Neural cell (in vitro differentiated cells): ENCODE results near the gene AGPAT3.

Experiments used
- CTCF ChIP-seq: fragments of 450-650 bp; IDR thresholded peaks from 2 replicates; pipeline ENCODE4 v1.5.1; 2014; ENCODE audit warnings: antibody characterized with exemption, mild to moderate bottlenecking, moderate library complexity; ENCODE audit not compliant: poor library complexity, severe bottlenecking
- EP300 ChIP-seq: fragments of 450-650 bp; conservative IDR thresholded peaks from 2 replicates; pipeline ENCODE4 v1.6.1; 2014; ENCODE audit warnings: antibody characterized with exemption, mild to moderate bottlenecking, moderate library complexity; ENCODE audit not compliant: poor library complexity, severe bottlenecking
- EZH2 ChIP-seq: fragments of 200-600, 300-800 bp; shearing (Covaris generic), sonication (generic); IDR thresholded peaks from 2 replicates; pipeline ENCODE4 v1.6.1; 2014; ENCODE audit warnings: antibody characterized with exemption, low read length, borderline replicate concordance, mild to moderate bottlenecking; ENCODE audit not compliant: insufficient read depth, poor library complexity, severe bottlenecking
- MXI1 ChIP-seq: fragments of 450-650 bp; conservative IDR thresholded peaks from 2 replicates; pipeline ENCODE4 v1.6.1; 2014; ENCODE audit warnings: antibody characterized with exemption, mild to moderate bottlenecking; ENCODE audit not compliant: poor library complexity, severe bottlenecking
- POLR2AphosphoS5 ChIP-seq: IDR thresholded peaks from 2 replicates; pipeline ENCODE4 v1.6.1; 2012
- RAD21 ChIP-seq: fragments of 450-650 bp; conservative IDR thresholded peaks from 2 replicates; pipeline ENCODE4 v1.6.1; 2014; ENCODE audit warnings: antibody characterized with exemption, mild to moderate bottlenecking, moderate library complexity
- REST ChIP-seq: IDR thresholded peaks from 2 replicates; pipeline ENCODE4 v1.6.1; 2012; ENCODE audit warnings: borderline replicate concordance
- SMC3 ChIP-seq: fragments of 450-650 bp; conservative IDR thresholded peaks from 2 replicates; pipeline ENCODE4 v1.6.1; 2014; ENCODE audit warnings: antibody characterized with exemption, mild to moderate bottlenecking, moderate library complexity; ENCODE audit not compliant: poor library complexity
- TAF1 ChIP-seq: IDR thresholded peaks from 2 replicates; pipeline ENCODE4 v1.6.1; 2012; ENCODE audit warnings: low read depth

- TF ChIP-seq CTCF: no peak
- no peak for TF ChIP-seq EZH2
- no peak for TF ChIP-seq REST
- TF ChIP-seq MXI1: no peak
- no peak for TF ChIP-seq RAD21
- TF ChIP-seq TAF1: no peak
- no peak for TF ChIP-seq POLR2AphosphoS5
- no peak for TF ChIP-seq EP300
- no peak for TF ChIP-seq SMC3
Measured at GRCh38 chr21:43932005-43932404, 67.0 kb downstream of the AGPAT3 start.
